HCT116 (cell line): ENCODE data around the gene SAMD4A. TPM values are rescaled to one million over a fixed set of nuclear protein-coding genes. Genes with fewer than 3 reads are reported as not detected.

Source experiments
- ATAC-seq: fragments of 200-7000 bp; cut with Tn5 transposase; 2 replicates; pipeline ENCODE4 v1.9.1; 2020; ENCODE audit warnings: mild to moderate bottlenecking, moderate library complexity
- BruUV-seq: library from RNA; stranded (reverse); fragments of 400-500 nt; replicated peaks from 2 replicates; lab custom pipeline; 2021; lab: Mats Ljungman, UMichigan
- CTCF ChIA-PET: fragments of 300-600 bp; sonication (Branson Sonifier 250); formaldehyde crosslinking; loops from one replicate; lab custom pipeline; 2021; ENCODE audit warnings: antibody characterized with exemption; lab: Charles Lee
- POLR2A ChIA-PET: fragments of 300-600, 350-600 bp; sonication (Branson Sonifier 250); formaldehyde crosslinking; loops from one replicate; lab custom pipeline; 2021; ENCODE audit warnings: antibody characterized with exemption; lab: Charles Lee
- RAD21 ChIA-PET, 2 experiments: fragments of 300-600 bp; sonication (Branson Sonifier 250); formaldehyde crosslinking; loops; one replicate each; lab custom pipeline; 2023; ENCODE audit warnings: low total read pairs in 2 of 2; ENCODE audit not compliant: uncharacterized antibody in 2 of 2, unreplicated experiment in 2 of 2, low non-redundant PET in 1 of 2; lab: Charles Lee
- DNase-seq: peaks from one replicate; pipeline ENCODE4 v3.0.0-alpha.2; 2010; ENCODE audit warnings: low read depth, low spot score
- H2AFZ ChIP-seq: fragments of 200-600 bp; shearing (Covaris generic), sonication (generic); 2 replicates; pipeline ENCODE4 v1.6.1; 2017; ENCODE audit warnings: low read depth, mixed run types, mixed read lengths, antibody characterized with exemption, low read length; ENCODE audit not compliant: poor library complexity, severe bottlenecking
- H3K27ac ChIP-seq: 2 replicates; pipeline ENCODE4 v1.5.1; 2012; ENCODE audit warnings: low read depth, low read length
- H3K27me3 ChIP-seq: fragments of 200-600 bp; sonication (generic); 2 replicates; pipeline ENCODE4 v1.6.1; 2016; ENCODE audit warnings: mixed run types, low read length, mixed read lengths; ENCODE audit not compliant: insufficient read depth
- H3K36me3 ChIP-seq, 2 experiments: fragments of 200-500 bp in 1 of 2; fragments of 200-600 bp in 1 of 2; sonication (Bioruptor generic) in 1 of 2; sonication (generic) in 1 of 2; 2 replicates each; pipeline versions ENCODE4 v1.5.1 to v1.6.1; 2014 to 2016; ENCODE audit warnings: low read length in 2 of 2, inconsistent platforms in 1 of 2, mixed read lengths in 1 of 2, mixed run types in 1 of 2; ENCODE audit not compliant: insufficient read depth in 2 of 2, control insufficient read depth in 1 of 2
- H3K4me1 ChIP-seq, 2 experiments: fragments of 200-600 bp in 1 of 2; sonication (generic) in 1 of 2; 2 replicates each; pipeline versions ENCODE4 v1.5.1 to v1.6.1; 2012 to 2017; ENCODE audit warnings: low read length in 2 of 2, inconsistent platforms in 1 of 2, mild to moderate bottlenecking in 1 of 2, mixed read lengths in 1 of 2, mixed run types in 1 of 2, moderate library complexity in 1 of 2; ENCODE audit not compliant: insufficient read depth in 2 of 2, control insufficient read depth in 1 of 2
- H3K4me2 ChIP-seq: fragments of 200-600 bp; sonication (generic); 2 replicates; pipeline ENCODE4 v1.6.1; 2017; ENCODE audit warnings: mixed run types, low read length, mixed read lengths
- H3K4me3 ChIP-seq, 2 experiments: fragments of 200-600 bp in 1 of 2; sonication (generic) in 1 of 2; replicated peaks in 1 of 2; 2 replicates each; pipeline ENCODE4 v1.5.1; 2011 to 2016; ENCODE audit warnings: low read length in 2 of 2, control low read depth in 1 of 2, low read depth in 1 of 2, mild to moderate bottlenecking in 1 of 2, mixed read lengths in 1 of 2, mixed run types in 1 of 2
- H3K79me2 ChIP-seq: fragments of 200-600 bp; sonication (generic); 2 replicates; pipeline ENCODE4 v1.6.1; 2017; ENCODE audit warnings: mild to moderate bottlenecking, mixed run types, low read length, moderate library complexity, mixed read lengths; ENCODE audit not compliant: insufficient read depth
- H3K9ac ChIP-seq: fragments of 200-600 bp; sonication (generic); 2 replicates; pipeline ENCODE4 v1.6.1; 2016; ENCODE audit warnings: low read length, mixed read lengths
- H3K9me2 ChIP-seq: fragments of 200-600 bp; sonication (generic), shearing (Covaris generic); 2 replicates; pipeline ENCODE4 v1.6.1; 2017; ENCODE audit warnings: mixed run types, mild to moderate bottlenecking, moderate library complexity; ENCODE audit not compliant: insufficient read depth
- H3K9me3 ChIP-seq, 2 experiments: fragments of 200-500 bp in 1 of 2; fragments of 200-600 bp in 1 of 2; sonication (Bioruptor generic) in 1 of 2; sonication (generic) in 1 of 2; 2 replicates each; pipeline ENCODE4 v1.6.1; 2014 to 2017; ENCODE audit warnings: low read length in 2 of 2, mixed read lengths in 2 of 2, inconsistent platforms in 1 of 2, low read depth in 1 of 2, mild to moderate bottlenecking in 1 of 2, mixed run types in 1 of 2, moderate library complexity in 1 of 2; ENCODE audit not compliant: control insufficient read depth in 1 of 2, insufficient read depth in 1 of 2
- H4K20me1 ChIP-seq: fragments of 200-600 bp; sonication (generic), shearing (Covaris generic); 2 replicates; pipeline ENCODE4 v1.6.1; 2017; ENCODE audit warnings: mixed run types, mild to moderate bottlenecking, moderate library complexity; ENCODE audit not compliant: insufficient read depth
- ATF3 ChIP-seq: IDR thresholded peaks from 2 replicates; pipeline ENCODE4 v1.6.1; 2012
- CBX3 ChIP-seq: IDR thresholded peaks from 2 replicates; pipeline ENCODE4 v1.6.1; 2012; ENCODE audit warnings: low read depth
- CTCF ChIP-seq, 3 experiments: fragments of 200-600 bp in 1 of 3; sonication (generic) in 1 of 3; IDR thresholded peaks in 2 of 3; conservative IDR thresholded peaks in 1 of 3; 2 replicates each; pipeline ENCODE4 v1.5.1; 2012 to 2017; ENCODE audit warnings: low read depth in 2 of 3, low read length in 2 of 3, antibody characterized with exemption in 1 of 3, borderline replicate concordance in 1 of 3, control low read depth in 1 of 3, mild to moderate bottlenecking in 1 of 3, mixed read lengths in 1 of 3, mixed run types in 1 of 3, moderate library complexity in 1 of 3; ENCODE audit not compliant: insufficient read depth in 1 of 3
- EZH2phosphoT487 ChIP-seq: fragments of 200-600 bp; IDR thresholded peaks from 2 replicates; pipeline ENCODE4 v1.6.1; 2018; ENCODE audit warnings: antibody characterized with exemption, borderline replicate concordance
- FOSL1 ChIP-seq: IDR thresholded peaks from 2 replicates; pipeline ENCODE4 v1.6.1; 2012; ENCODE audit warnings: low read depth
- JUND ChIP-seq: IDR thresholded peaks from 2 replicates; pipeline ENCODE4 v1.6.1; 2012
- POLR2A ChIP-seq: IDR thresholded peaks from 2 replicates; pipeline ENCODE4 v1.7.0; 2011; ENCODE audit warnings: borderline replicate concordance; ENCODE audit not compliant: insufficient read depth, insufficient read length; ENCODE audit errors: extremely low read depth
- POLR2AphosphoS5 ChIP-seq: IDR thresholded peaks from 2 replicates; pipeline ENCODE4 v1.6.1; 2011; ENCODE audit warnings: mild to moderate bottlenecking, low read depth, low read length, moderate library complexity
- RAD21 ChIP-seq: IDR thresholded peaks from 2 replicates; pipeline ENCODE4 v1.6.1; 2012; ENCODE audit warnings: low read depth, mild to moderate bottlenecking
- SIN3A ChIP-seq: IDR thresholded peaks from 2 replicates; pipeline ENCODE4 v1.6.1; 2012; ENCODE audit warnings: low read depth
- TCF7L2 ChIP-seq: IDR thresholded peaks from 2 replicates; pipeline ENCODE4 v1.7.0; 2011; ENCODE audit warnings: borderline replicate concordance, inconsistent platforms; ENCODE audit not compliant: insufficient read depth, insufficient read length; ENCODE audit errors: extremely low read depth
- ZFX ChIP-seq: fragments of 450-650 bp; IDR thresholded peaks from 2 replicates; pipeline ENCODE4 v1.6.1; 2017
- ZNF274 ChIP-seq: fragments of 200-500 bp; sonication (Bioruptor generic); IDR thresholded peaks from 2 replicates; pipeline ENCODE4 v1.6.1; 2014; ENCODE audit warnings: mild to moderate bottlenecking, low read depth, low read length, inconsistent platforms
- intact Hi-C: fragments of 100-400 bp; cut with micrococcal nuclease; formaldehyde crosslinking; loops from 2 replicates; pipeline ENCODE4 v1.10.0; 2022
- total RNA-seq: library from RNA; stranded (reverse); gene quantifications from one replicate; pipeline ENCODE4 v1.2.1, GENCODE V29; 2021; ENCODE audit not compliant: unreplicated experiment

The SAMD4A gene
- total RNA-seq, 1 experiment from 2014 or later, result 9.0 TPM

GRCh38 chr14:54728700-54729527 is 162.0 kb downstream of the SAMD4A start:
- H2AFZ ChIP-seq, result no peak overlapping the region
- CTCF ChIA-PET, result no interaction called here
- ATAC-seq, result no peak
- no TSS peak for BruUV-seq
- no peaks in the 10 kb centered on the region for H3K9me2 ChIP-seq
- no peaks in the 10 kb centered on the region for H3K79me2 ChIP-seq
- no peaks in the 10 kb centered on the region for H3K9me3 ChIP-seq
- RAD21 ChIA-PET, result no interaction called here
- H3K4me1 ChIP-seq, result no peaks in the 10 kb centered on the region
- no peak for TF ChIP-seq POLR2A
- TF ChIP-seq ZNF274, result no peak
- no peak for TF ChIP-seq CTCF (IDR thresholded peaks at IDR 0.05 in 2 of 3, conservative IDR thresholded peaks at IDR 0.05 in 1 of 3; ENCODE audit: borderline replicate concordance in 1 of 3, insufficient read depth in 1 of 3, low read depth in 2 of 3, low read length in 2 of 3)
- TF ChIP-seq, all 23 proteins: peak for 0
- Histone ChIP-seq H3K4me2 (no peak overlapping the region), H3K27me3 (no peaks in the 10 kb centered on the region), H3K4me3 (no peak overlapping the region), H3K9ac (no peak overlapping the region), H3K36me3 (no peaks in the 10 kb centered on the region), H4K20me1 (no peaks in the 10 kb centered on the region), H3K27ac (no peak overlapping the region)
- intact Hi-C loops, result no loop called here
- DNase-seq, result no peak
- POLR2A ChIA-PET, result no interaction called here

- ChIA-PET POLR2A (no interaction called here), RAD21 (no interaction called here), CTCF (no interaction called here)
- DNase-seq (no peak), ATAC-seq (no peak)
- no peak overlapping the region for H3K9ac ChIP-seq
- BruUV-seq, result no TSS peak
- no peak overlapping the region for H3K4me2 ChIP-seq
- H3K36me3 ChIP-seq, result no peaks in the 10 kb centered on the region
- no peaks in the 10 kb centered on the region for H3K9me2 ChIP-seq
- H3K79me2 ChIP-seq, result no peaks in the 10 kb centered on the region
- no peaks in the 10 kb centered on the region for H3K4me1 ChIP-seq
- no peak overlapping the region for H3K27ac ChIP-seq
- H3K9me3 ChIP-seq, result no peaks in the 10 kb centered on the region
- H2AFZ ChIP-seq, result no peak overlapping the region
- intact Hi-C loops, result no loop called here
- no peak overlapping the region for H3K4me3 ChIP-seq
- H4K20me1 ChIP-seq, result no peaks in the 10 kb centered on the region
- no peaks in the 10 kb centered on the region for H3K27me3 ChIP-seq
- no peak for TF ChIP-seq FOSL1
- no peak for TF ChIP-seq POLR2A
- no peak for TF ChIP-seq CTCF (IDR thresholded peaks at IDR 0.05 in 2 of 3, conservative IDR thresholded peaks at IDR 0.05 in 1 of 3; ENCODE audit: borderline replicate concordance in 1 of 3, insufficient read depth in 1 of 3, low read depth in 2 of 3, low read length in 2 of 3)
- TF ChIP-seq ZFX, result no peak
- TF ChIP-seq SIN3A, result no peak
- no peak for TF ChIP-seq RAD21
- no peak for TF ChIP-seq CBX3
- TF ChIP-seq EZH2phosphoT487, result no peak
- no peak for TF ChIP-seq TCF7L2
- TF ChIP-seq POLR2AphosphoS5, result no peak
- TF ChIP-seq JUND, result no peak
- no peak for TF ChIP-seq ATF3
- TF ChIP-seq ZNF274, result no peak
These were observed 163.4 kb downstream of the SAMD4A start for GRCh38 chr14:54730156-54730961.
